ENCODE data around the gene FGD1. TPM values are rescaled to one million over a fixed set of nuclear protein-coding genes. Genes with fewer than 3 reads are reported as not detected.
A peak's percentile ranks its signal among the peaks of the same experiment; 100 is the strongest.

FGD1 gene
- total RNA-seq, 1 donor from 2014 or later: 8.1 TPM

- Histone ChIP-seq H3K27me3 (no peaks in the 10 kb centered on the region), H3K4me1 (peaks cover 19% of the 10 kb centered on the region), H3K9me3 (no peaks in the 10 kb centered on the region), H3K27ac (peak within 1 kb of the TSS; percentile 69), H3K36me3 (no peaks in the 10 kb centered on the region), H3K4me3 (peak within 1 kb of the TSS; percentile 52 to 58)
- peak in 1 of 2 donors; percentile 92 for DNase-seq (ENCODE audit: extremely low spot score in 2 of 2)
- TF ChIP-seq CTCF (IDR thresholded peaks at IDR 0.05): no peak
- peak in 1 of 2 donors; percentile 82 for TF ChIP-seq POLR2AphosphoS5 (IDR thresholded peaks at IDR 0.05; ENCODE audit: insufficient read depth in 1 of 2, low read depth in 1 of 2)
- peak in 1 of 2 donors; percentile 46 for TF ChIP-seq POLR2A (IDR thresholded peaks at IDR 0.05)
- intact Hi-C loops (cut with DNase I): no loop called here
Observed at GRCh38 chrX:54529552-54530356, 33.7 kb upstream of the FGD1 start, which contains the start of gene GNL3L. Gene GNL3L (plus strand): TSS chrX:54530219. CDS start chrX:54532567, 2,348 bp downstream.

DNA sequence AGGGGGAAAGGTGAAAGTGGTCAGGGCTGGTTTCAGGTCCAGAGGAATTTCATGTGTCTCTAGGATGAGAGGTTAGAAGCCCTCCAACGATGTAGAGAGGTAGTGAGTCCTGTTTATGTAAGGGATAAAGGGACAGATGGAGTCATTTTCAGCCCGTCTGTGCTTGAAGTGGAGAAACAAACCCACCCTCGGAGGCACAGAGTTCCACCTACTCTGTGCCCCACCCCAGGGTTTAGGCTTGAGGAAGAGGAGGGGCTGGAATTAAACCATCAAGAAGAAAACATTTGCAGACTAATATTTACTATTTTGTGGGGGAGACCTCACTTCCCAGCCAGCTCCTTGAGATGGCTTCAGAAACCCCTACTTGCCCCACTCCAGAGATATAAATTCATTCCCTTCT is 33.1 kb upstream of the FGD1 start:
- DNase-seq (ENCODE audit: extremely low spot score in 2 of 2): no peak
- peaks cover 14% of the 10 kb centered on the region for H3K4me1 ChIP-seq
- no peaks in the 10 kb centered on the region for H3K27me3 ChIP-seq
- H3K36me3 ChIP-seq: no peaks in the 10 kb centered on the region
- H3K27ac ChIP-seq: peak overlapping the region; percentile 69
- H3K4me3 ChIP-seq: peak overlapping the region; percentile 52 to 58
- intact Hi-C loops (cut with DNase I): no loop called here
- no peaks in the 10 kb centered on the region for H3K9me3 ChIP-seq
- TF ChIP-seq CTCF (IDR thresholded peaks at IDR 0.05) (no peak), POLR2AphosphoS5 (IDR thresholded peaks at IDR 0.05; ENCODE audit: insufficient read depth in 1 of 2, low read depth in 1 of 2) (no peak), POLR2A (IDR thresholded peaks at IDR 0.05) (no peak)

GRCh38 chrX:54509400-54509799 is 13.4 kb upstream of the FGD1 start:
- TF ChIP-seq CTCF (IDR thresholded peaks at IDR 0.05) (no peak), POLR2AphosphoS5 (IDR thresholded peaks at IDR 0.05; ENCODE audit: insufficient read depth in 1 of 2, low read depth in 1 of 2) (no peak), POLR2A (IDR thresholded peaks at IDR 0.05) (no peak)
- H3K36me3 ChIP-seq: no peaks in the 10 kb centered on the region
- H3K9me3 ChIP-seq: no peaks in the 10 kb centered on the region
- intact Hi-C loops (cut with DNase I): no loop called here
- H3K4me3 ChIP-seq: no peak overlapping the region
- no peaks in the 10 kb centered on the region for H3K4me1 ChIP-seq
- no peaks in the 10 kb centered on the region for H3K27me3 ChIP-seq
- no peak overlapping the region for H3K27ac ChIP-seq
- DNase-seq (ENCODE audit: extremely low spot score in 2 of 2): no peak

DNA sequence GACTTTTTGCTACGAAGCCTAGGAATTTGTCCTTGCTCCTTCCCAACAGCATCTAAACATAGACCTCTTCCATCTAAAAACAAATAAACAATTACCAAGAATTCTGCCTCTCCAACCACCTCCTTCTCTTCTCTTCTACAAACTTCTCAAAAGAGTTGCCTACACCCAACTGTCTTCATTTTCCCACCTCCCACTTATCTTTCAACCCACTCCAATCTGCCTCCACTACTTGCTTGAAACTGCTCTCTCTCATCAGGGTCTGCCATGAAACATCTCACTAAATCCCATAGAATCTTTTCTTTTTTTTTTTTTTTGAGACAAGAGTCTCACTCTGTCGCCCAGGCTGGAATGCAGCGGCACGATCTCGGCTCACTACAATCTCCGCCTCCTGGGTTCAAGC is 902 bp upstream of the FGD1 start:
- peaks cover 22% of the 10 kb centered on the region for H3K4me1 ChIP-seq
- no peak overlapping the region for H3K4me3 ChIP-seq
- H3K27me3 ChIP-seq: no peaks in the 10 kb centered on the region
- intact Hi-C loops (cut with DNase I): no loop called here
- peak overlapping the region; percentile 87 for H3K27ac ChIP-seq
- no peak for DNase-seq (ENCODE audit: extremely low spot score in 2 of 2)
- TF ChIP-seq POLR2AphosphoS5 (IDR thresholded peaks at IDR 0.05; ENCODE audit: insufficient read depth in 1 of 2, low read depth in 1 of 2) (no peak), POLR2A (IDR thresholded peaks at IDR 0.05) (no peak), CTCF (IDR thresholded peaks at IDR 0.05) (no peak)
- H3K9me3 ChIP-seq: no peaks in the 10 kb centered on the region
- no peaks in the 10 kb centered on the region for H3K36me3 ChIP-seq

DNA sequence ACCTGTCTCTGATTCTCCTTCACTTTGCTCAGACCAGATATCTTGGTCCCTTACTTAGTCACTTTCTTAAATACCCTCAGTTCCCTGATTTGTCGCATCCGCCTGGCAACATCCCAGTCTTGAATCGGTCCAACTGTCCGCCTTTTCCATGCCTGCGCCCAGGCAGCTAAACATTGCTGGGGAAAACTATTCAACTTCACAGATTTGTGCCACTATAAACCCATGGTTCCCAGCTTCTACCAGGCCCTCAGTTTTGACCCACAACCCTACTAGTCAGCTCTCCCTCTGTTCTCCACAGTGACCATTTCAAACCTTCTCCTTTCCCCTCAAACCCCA is 451 bp upstream of the FGD1 start:
- no peaks in the 10 kb centered on the region for H3K27me3 ChIP-seq
- no peaks in the 10 kb centered on the region for H3K9me3 ChIP-seq
- H3K27ac ChIP-seq: peak overlapping the region; percentile 87
- peak overlapping the region; percentile 48 to 66 for H3K4me3 ChIP-seq
- peaks cover 23% of the 10 kb centered on the region for H3K4me1 ChIP-seq
- no peak for DNase-seq (ENCODE audit: extremely low spot score in 2 of 2)
- TF ChIP-seq POLR2A (IDR thresholded peaks at IDR 0.05) (no peak), POLR2AphosphoS5 (IDR thresholded peaks at IDR 0.05; ENCODE audit: insufficient read depth in 1 of 2, low read depth in 1 of 2) (no peak), CTCF (IDR thresholded peaks at IDR 0.05) (no peak)
- no peaks in the 10 kb centered on the region for H3K36me3 ChIP-seq
- intact Hi-C loops (cut with DNase I): no loop called here

Measured in vagina (tissue), 2 donors.